Vagina (tissue), 2 donors: ENCODE results near the gene CALML4.

ENCODE experiments used
- CTCF ChIP-seq, 3 experiments: fragments of 450-650 bp in 2 of 3; fragments of 200-600 bp in 1 of 3; sonication (generic) in 1 of 3; IDR thresholded peaks; one replicate each; pipeline ENCODE4 v1.5.1; 2017 to 2019; ENCODE audit warnings: antibody characterized with exemption in 3 of 3, mild to moderate bottlenecking in 2 of 3, moderate library complexity in 2 of 3
- POLR2A ChIP-seq, 2 donors: fragments of 450-650 bp; IDR thresholded peaks; one replicate each; pipeline ENCODE4 v1.6.1; 2017; ENCODE audit warnings: antibody characterized with exemption in 2 of 2, mild to moderate bottlenecking in 2 of 2, moderate library complexity in 2 of 2
- POLR2AphosphoS5 ChIP-seq, 2 donors: sonication (generic); formaldehyde crosslinking; IDR thresholded peaks; one replicate each; pipeline ENCODE4 v1.9.0; 2017; ENCODE audit warnings: antibody characterized with exemption in 2 of 2, mild to moderate bottlenecking in 2 of 2, low read depth in 1 of 2; ENCODE audit not compliant: insufficient read depth in 1 of 2

GRCh38 chr15:68143785-68144184 lies 61.3 kb downstream of the CALML4 start:
- no peak for TF ChIP-seq CTCF (IDR thresholded peaks at IDR 0.05)
- no peak for TF ChIP-seq POLR2A (IDR thresholded peaks at IDR 0.05)
- no peak for TF ChIP-seq POLR2AphosphoS5 (IDR thresholded peaks at IDR 0.05; ENCODE audit: insufficient read depth in 1 of 2, low read depth in 1 of 2)
